NCI-H2196 (cell line): ENCODE results near the gene TAL2.

Experiments used
- DNase-seq: peaks from one replicate; lab custom pipeline; 2025; ENCODE audit not compliant: unreplicated experiment; lab: John Stamatoyannopoulos, UW

The TAL2 gene

DNA sequence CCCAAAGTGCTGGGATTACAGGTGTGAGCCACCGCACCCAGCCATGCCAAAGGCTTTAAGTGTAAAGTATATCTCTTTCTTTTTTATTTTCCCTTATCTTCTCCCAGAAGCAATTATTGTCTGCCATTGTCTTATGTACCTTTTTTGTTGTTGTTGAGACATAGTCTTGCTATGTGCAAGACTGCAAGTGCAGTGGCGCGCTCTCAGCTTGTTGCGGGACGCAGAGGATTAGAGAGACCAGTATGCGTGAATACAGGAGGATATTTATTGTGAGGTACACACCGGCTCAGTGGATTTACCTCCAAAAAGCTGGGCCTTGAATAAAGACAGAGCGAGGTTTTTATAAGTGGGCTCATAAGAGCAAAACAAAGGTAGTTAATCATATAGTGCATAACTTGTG lies 43.9 kb downstream of the TAL2 start:
- DNase-seq, result no peak

DNA sequence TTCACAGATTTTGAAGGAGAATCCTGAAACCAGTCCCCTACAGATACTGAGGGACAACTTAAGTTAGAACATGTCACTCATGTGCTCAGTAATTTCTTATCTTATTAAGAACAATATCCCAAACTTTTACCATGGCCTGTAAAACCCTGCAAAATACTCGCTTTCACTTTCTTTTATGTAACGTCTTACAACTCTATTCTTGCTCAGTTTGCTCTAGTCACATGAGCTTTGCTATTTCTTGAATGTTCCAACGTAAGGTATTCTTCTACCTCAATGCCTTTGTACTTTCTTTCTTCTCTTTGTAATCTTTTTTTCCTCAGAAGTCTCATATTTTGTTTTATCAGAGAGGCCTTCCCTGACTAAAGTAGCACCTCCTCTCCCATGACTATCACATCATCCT lies 46.1 kb downstream of the TAL2 start:
- no peak for DNase-seq

DNA sequence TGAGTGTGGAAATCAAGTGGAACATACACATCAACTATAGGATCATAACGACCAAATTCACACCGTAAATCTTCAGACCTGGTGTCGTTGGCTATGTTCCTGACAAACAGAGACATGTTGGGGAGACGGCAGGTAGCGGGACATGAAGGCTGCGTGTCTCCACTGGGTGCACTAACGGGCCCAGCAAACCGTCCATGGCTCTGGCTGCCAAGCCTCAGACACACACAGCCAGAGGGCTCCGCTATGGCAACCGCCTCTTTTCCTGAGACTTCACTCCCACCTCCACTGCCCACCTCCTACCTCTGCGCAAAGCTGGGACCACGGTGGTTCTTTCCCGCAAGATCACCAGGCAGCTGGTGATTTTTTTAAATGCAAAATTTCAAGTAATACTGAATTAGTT lies 48.4 kb downstream of the TAL2 start:
- no peak for DNase-seq

DNA sequence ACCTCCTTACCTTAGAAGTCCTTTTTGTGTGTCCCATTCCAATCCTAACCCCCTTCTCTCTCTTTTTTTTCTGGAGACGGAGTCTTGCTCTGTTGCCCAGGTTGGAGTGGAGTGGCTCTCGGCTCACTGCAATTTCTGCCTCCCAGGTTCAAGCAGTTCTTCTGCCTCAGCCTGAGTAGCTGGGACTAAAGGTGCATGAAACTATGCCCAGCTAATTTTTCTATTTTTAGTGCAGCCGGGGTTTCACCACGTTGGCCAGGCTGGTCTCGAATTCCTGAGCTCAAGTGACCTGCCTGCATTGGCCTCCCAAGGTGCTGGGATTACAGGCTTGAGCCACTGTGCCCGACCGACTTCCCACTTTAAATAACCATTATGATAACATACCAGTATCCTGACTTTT lies 49.6 kb downstream of the TAL2 start:
- no peak for DNase-seq

DNA sequence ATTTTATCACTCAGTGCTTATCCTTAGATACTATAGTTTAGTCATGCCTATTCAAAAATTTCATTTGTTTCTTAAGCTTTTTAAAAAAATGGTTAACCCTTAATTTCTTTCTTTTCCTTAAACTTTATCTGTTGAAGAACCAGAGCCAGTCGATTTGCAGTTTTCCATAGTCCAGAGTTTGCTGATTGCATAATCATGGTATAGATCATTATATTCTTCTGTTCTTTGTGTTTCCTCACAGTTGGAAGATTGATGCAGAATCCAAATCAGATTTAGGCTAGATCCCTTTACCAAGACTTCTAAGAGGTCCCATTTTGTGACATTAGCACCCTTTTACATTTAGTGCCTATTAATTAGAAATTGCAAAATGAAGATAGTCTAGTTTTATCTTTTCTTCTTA lies 50.0 kb downstream of the TAL2 start:
- no peak for DNase-seq
